HEK293 (cell line): ENCODE data around the gene HRC.

Source experiments
- CTCF ChIP-seq: fragments of 450-650 bp; formaldehyde crosslinking; IDR thresholded peaks from 2 replicates; pipeline ENCODE4 v1.5.1; 2016; ENCODE audit warnings: missing biosample characterization, missing genetic modification characterization
- PBX3 ChIP-seq: sonication (generic); formaldehyde crosslinking; IDR thresholded peaks from 2 replicates; pipeline ENCODE4 v1.8.1; 2022; ENCODE audit warnings: mild to moderate bottlenecking, moderate library complexity, missing genetic modification reagents
- TRIM28 ChIP-seq: IDR thresholded peaks from 2 replicates; pipeline ENCODE4 v1.6.1; 2011; ENCODE audit warnings: low read length, control low read depth, borderline replicate concordance
- ZBTB7A ChIP-seq: fragments of 450-650 bp; formaldehyde crosslinking; IDR thresholded peaks from 2 replicates; pipeline ENCODE4 v1.5.1; 2016; ENCODE audit warnings: low read depth, missing biosample characterization, missing genetic modification characterization
- ZNF138 ChIP-seq: fragments of 450-650 bp; formaldehyde crosslinking; IDR thresholded peaks from 2 replicates; pipeline ENCODE4 v1.5.1; 2016; ENCODE audit warnings: missing biosample characterization, missing genetic modification characterization, borderline replicate concordance
- ZNF24 ChIP-seq: fragments of 450-650 bp; formaldehyde crosslinking; IDR thresholded peaks from 2 replicates; pipeline ENCODE4 v1.5.1; 2016; ENCODE audit warnings: missing biosample characterization, missing genetic modification characterization
- ZNF664 ChIP-seq: fragments of 450-650 bp; formaldehyde crosslinking; IDR thresholded peaks from 2 replicates; pipeline ENCODE4 v1.5.1; 2016; ENCODE audit warnings: missing biosample characterization, missing genetic modification characterization

- TF ChIP-seq ZNF138: no peak
- no peak for TF ChIP-seq ZNF664 (tag by site-specific recombination)
- no peak for TF ChIP-seq CTCF (tag by site-specific recombination)
- TF ChIP-seq TRIM28: no peak
- no peak for TF ChIP-seq PBX3 (CRISPR knock-in tag)
- no peak for TF ChIP-seq ZBTB7A (tag by site-specific recombination)
- no peak for TF ChIP-seq ZNF24 (tag by site-specific recombination)
Observed at GRCh38 chr19:49109051-49109450, 46.1 kb downstream of the HRC start.
